SW 1271 (cell line): ENCODE measurements around the gene GLP1R.

ENCODE experiments used
- DNase-seq, 2 experiments: peaks; one replicate each; lab custom pipeline; 2025; lab: John Stamatoyannopoulos, UW

GLP1R gene

GRCh38 chr6:39086294-39086693, 37.7 kb downstream of the GLP1R start:
- no peak for DNase-seq

GRCh38 chr6:39086711-39087110, 38.1 kb downstream of the GLP1R start:
- no peak for DNase-seq

GRCh38 chr6:39087197-39087596, 38.6 kb downstream of the GLP1R start:
- no peak for DNase-seq

GRCh38 chr6:39088331-39088730, 39.8 kb downstream of the GLP1R start:
- DNase-seq, result no peak

- DNase-seq, result no peak
Observed at GRCh38 chr6:39090036-39090435, 41.5 kb downstream of the GLP1R start.

GRCh38 chr6:39091220-39091619, 42.6 kb downstream of the GLP1R start:
- DNase-seq, result no peak

GRCh38 chr6:39092124-39092523, 43.5 kb downstream of the GLP1R start:
- peak in 1 of 2 experiments; percentile 15 for DNase-seq

GRCh38 chr6:39093149-39093708, 44.6 kb downstream of the GLP1R start:
- DNase-seq, result no peak

- no peak for DNase-seq
Observed at GRCh38 chr6:39095578-39095977, 47.0 kb downstream of the GLP1R start.

GRCh38 chr6:39100358-39100757, 51.8 kb downstream of the GLP1R start:
- no peak for DNase-seq

GRCh38 chr6:39102071-39102820, 53.7 kb downstream of the GLP1R start:
- DNase-seq, result no peak

- no peak for DNase-seq
Observed at GRCh38 chr6:39102821-39103136, 54.2 kb downstream of the GLP1R start.

- DNase-seq, result no peak
Observed at GRCh38 chr6:39104528-39104927, 55.9 kb downstream of the GLP1R start.

GRCh38 chr6:39107034-39107433, 58.5 kb downstream of the GLP1R start:
- no peak for DNase-seq

- DNase-seq, result no peak
Observed at GRCh38 chr6:39107641-39108040, 59.1 kb downstream of the GLP1R start.

- no peak for DNase-seq
Observed at GRCh38 chr6:39108041-39108839, 59.7 kb downstream of the GLP1R start.

GRCh38 chr6:39111280-39111679, 62.7 kb downstream of the GLP1R start:
- no peak for DNase-seq

GRCh38 chr6:39113788-39114187, 65.2 kb downstream of the GLP1R start:
- no peak for DNase-seq

- DNase-seq, result peak in 1 of 2 experiments; percentile 39
Observed at GRCh38 chr6:39114388-39114703, 65.8 kb downstream of the GLP1R start.

- DNase-seq, result peak; percentile 79 to 89
Observed at GRCh38 chr6:39114704-39115599, 66.4 kb downstream of the GLP1R start, which contains the start of gene SAYSD1. SAYSD1 (minus strand) TSS chr6:39115186; CDS start chr6:39115089, 97 bp downstream.

- DNase-seq, result no peak
Observed at GRCh38 chr6:39118921-39119320, 70.3 kb downstream of the GLP1R start.

GRCh38 chr6:39124114-39124513, 75.5 kb downstream of the GLP1R start:
- DNase-seq, result no peak
